Astrocyte (in vitro differentiated cells and primary cell): ENCODE data around the gene FMN2.

Source experiments
- EZH2 ChIP-seq: IDR thresholded peaks from 2 replicates; pipeline ENCODE4 v1.6.1; 2012; ENCODE audit warnings: mild to moderate bottlenecking, low read length, inconsistent platforms; ENCODE audit not compliant: insufficient read depth
- TF ChIP-seq, protein P1 (sequence below): IDR thresholded peaks from 2 replicates; pipeline ENCODE4 v1.5.1; 2011; ENCODE audit warnings: low read depth, mild to moderate bottlenecking, inconsistent platforms, low read length, moderate library complexity; ENCODE audit not compliant: insufficient read depth

DNA sequence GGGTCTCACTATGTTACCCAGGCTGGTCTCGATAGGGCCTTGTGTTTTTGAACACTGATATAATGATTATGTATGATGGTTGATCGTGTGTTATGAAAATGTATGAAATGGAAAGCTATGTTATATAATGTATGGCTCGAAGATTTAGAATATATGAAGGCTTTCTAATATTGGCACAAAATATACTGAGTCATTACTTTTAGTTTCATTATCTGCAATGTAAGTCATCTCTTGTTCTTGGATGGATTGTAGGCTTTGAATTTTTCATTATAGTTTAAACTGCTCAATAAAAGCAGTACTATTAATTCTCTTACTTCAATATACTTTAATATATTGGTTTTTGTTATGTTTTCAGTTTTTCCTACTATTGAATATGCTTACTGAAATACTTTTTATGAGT lies 10.1 kb downstream of the FMN2 start:
- TF ChIP-seq, protein P1, sequence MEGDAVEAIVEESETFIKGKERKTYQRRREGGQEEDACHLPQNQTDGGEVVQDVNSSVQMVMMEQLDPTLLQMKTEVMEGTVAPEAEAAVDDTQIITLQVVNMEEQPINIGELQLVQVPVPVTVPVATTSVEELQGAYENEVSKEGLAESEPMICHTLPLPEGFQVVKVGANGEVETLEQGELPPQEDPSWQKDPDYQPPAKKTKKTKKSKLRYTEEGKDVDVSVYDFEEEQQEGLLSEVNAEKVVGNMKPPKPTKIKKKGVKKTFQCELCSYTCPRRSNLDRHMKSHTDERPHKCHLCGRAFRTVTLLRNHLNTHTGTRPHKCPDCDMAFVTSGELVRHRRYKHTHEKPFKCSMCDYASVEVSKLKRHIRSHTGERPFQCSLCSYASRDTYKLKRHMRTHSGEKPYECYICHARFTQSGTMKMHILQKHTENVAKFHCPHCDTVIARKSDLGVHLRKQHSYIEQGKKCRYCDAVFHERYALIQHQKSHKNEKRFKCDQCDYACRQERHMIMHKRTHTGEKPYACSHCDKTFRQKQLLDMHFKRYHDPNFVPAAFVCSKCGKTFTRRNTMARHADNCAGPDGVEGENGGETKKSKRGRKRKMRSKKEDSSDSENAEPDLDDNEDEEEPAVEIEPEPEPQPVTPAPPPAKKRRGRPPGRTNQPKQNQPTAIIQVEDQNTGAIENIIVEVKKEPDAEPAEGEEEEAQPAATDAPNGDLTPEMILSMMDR = no peak
- no peak for TF ChIP-seq EZH2
